K562 (cell line): ENCODE data around the gene SOCS6. TPM values are rescaled to one million over a fixed set of nuclear protein-coding genes. Genes with fewer than 3 reads are reported as not detected.

ENCODE experiments used
- ATAC-seq: fragments of 200-7000 bp; cut with Tn5 transposase; 3 replicates; pipeline ENCODE4 v1.9.1; 2020; ENCODE audit warnings: moderate library complexity
- Bru-seq: library from RNA; stranded (reverse); fragments of 400-500 nt; gene quantifications from one replicate; lab custom pipeline; 2021; lab: Mats Ljungman, UMichigan
- BruChase-seq, 2 experiments: library from RNA; stranded (reverse); fragments of 400-500 nt; gene quantifications; one replicate each; lab custom pipeline; 2021; lab: Mats Ljungman, UMichigan
- BruUV-seq: library from RNA; stranded (reverse); fragments of 400-500 nt; replicated peaks from 2 replicates; lab custom pipeline; 2021; lab: Mats Ljungman, UMichigan
- CTCF ChIA-PET: fragments of 300-600 bp; formaldehyde crosslinking; extraction: SDS; loops from one replicate; lab custom pipeline; 2021; ENCODE audit warnings: low intra/inter-chr PET ratio; lab: Yijun Ruan, JAX
- POLR2A ChIA-PET: fragments of 300-600, 350-650 bp; sonication (Branson Sonifier 250); formaldehyde crosslinking; extraction: SDS; loops from one replicate; lab custom pipeline; 2021; ENCODE audit warnings: antibody characterized with exemption, inconsistent platforms; lab: Yijun Ruan, JAX
- DNase-seq, 4 experiments: peaks; one replicate each; pipeline versions ENCODE4 v3.0.0 to v3.0.0-alpha.2; 2011 to 2018; ENCODE audit warnings: low spot score in 3 of 4, mixed read lengths in 3 of 4; ENCODE audit errors: extremely low read depth in 1 of 4
- FAIRE-seq: peaks from 2 replicates; lab custom pipeline; 2011; peaks lifted over from hg19 to GRCh38; lab: Jason Lieb, UNC
- H2AFZ ChIP-seq: 2 replicates; pipeline ENCODE4 v1.6.0; 2011; ENCODE audit warnings: low read depth, low read length, control low read depth, inconsistent platforms
- H3K27ac ChIP-seq: fragments of 200-600 bp; 3 replicates; pipeline ENCODE4 v1.8.0; 2011; ENCODE audit warnings: low read depth, mild to moderate bottlenecking, control low read depth, inconsistent platforms, low read length, moderate library complexity, mixed read lengths; ENCODE audit errors: extremely low read depth
- H3K27me3 ChIP-seq, 2 experiments: fragments of 300-600 bp in 1 of 2; 2 replicates in 1 of 2; 3 replicates in 1 of 2; pipeline versions ENCODE4 v1.6.0 to v1.8.0; 2011; ENCODE audit warnings: inconsistent platforms in 2 of 2, low read length in 2 of 2, mild to moderate bottlenecking in 1 of 2, mixed read lengths in 1 of 2, moderate library complexity in 1 of 2; ENCODE audit not compliant: control insufficient read depth in 2 of 2, insufficient read depth in 2 of 2
- H3K36me3 ChIP-seq: fragments of 300-600 bp; 3 replicates; pipeline ENCODE4 v1.8.0; 2011; ENCODE audit warnings: mild to moderate bottlenecking, low read length, inconsistent platforms; ENCODE audit not compliant: control insufficient read depth, insufficient read depth
- H3K4me1 ChIP-seq, 2 experiments: fragments of 200-600 bp in 1 of 2; replicated peaks in 1 of 2; 2 replicates in 1 of 2; 3 replicates in 1 of 2; pipeline versions ENCODE4 v1.5.1 to v1.8.0; 2011; ENCODE audit warnings: inconsistent platforms in 2 of 2, low read length in 2 of 2, mild to moderate bottlenecking in 1 of 2, mixed read lengths in 1 of 2, moderate library complexity in 1 of 2; ENCODE audit not compliant: control insufficient read depth in 2 of 2, insufficient read depth in 2 of 2
- H3K4me2 ChIP-seq: 2 replicates; pipeline ENCODE4 v1.6.1; 2011; ENCODE audit warnings: low read length, control low read depth, inconsistent platforms, mixed read lengths; ENCODE audit not compliant: insufficient read depth
- H3K4me3 ChIP-seq: fragments of 200-600 bp; sonication (generic), shearing (Covaris generic); 2 replicates; pipeline ENCODE4 v1.5.1; 2016; ENCODE audit warnings: control low read depth, inconsistent platforms
- H3K79me2 ChIP-seq: fragments of 200-600 bp; 3 replicates; pipeline ENCODE4 v1.8.0; 2011; ENCODE audit warnings: low read length, inconsistent platforms; ENCODE audit not compliant: control insufficient read depth, insufficient read depth
- H3K9ac ChIP-seq, 2 experiments: 2 replicates each; pipeline versions ENCODE4 v1.6.0 to v1.6.1; 2011; ENCODE audit warnings: low read depth in 2 of 2, low read length in 2 of 2, control low read depth in 1 of 2, inconsistent platforms in 1 of 2, mild to moderate bottlenecking in 1 of 2, mixed read lengths in 1 of 2; ENCODE audit not compliant: insufficient read depth in 1 of 2
- H3K9me1 ChIP-seq: one replicate; pipeline ENCODE4 v1.6.0; 2011; ENCODE audit warnings: inconsistent platforms, mild to moderate bottlenecking, low read length, moderate library complexity; ENCODE audit not compliant: control insufficient read depth, insufficient read depth
- H3K9me3 ChIP-seq: replicated peaks from 2 replicates; pipeline ENCODE4 v1.5.1; 2011; ENCODE audit warnings: low read depth, low read length, inconsistent platforms; ENCODE audit not compliant: control insufficient read depth, insufficient read depth
- H4K20me1 ChIP-seq: replicated peaks from 2 replicates; pipeline ENCODE4 v1.6.1; 2011; ENCODE audit warnings: low read length, inconsistent platforms, mixed read lengths; ENCODE audit not compliant: control insufficient read depth, insufficient read depth
- FOXM1 ChIP-seq, 2 experiments: fragments of 450-650 bp in 1 of 2; sonication (generic) in 1 of 2; formaldehyde crosslinking in 1 of 2; IDR thresholded peaks; 2 replicates each; pipeline versions ENCODE4 v1.6.1 to v1.9.0; 2017 to 2022; ENCODE audit warnings: low read depth in 2 of 2, mild to moderate bottlenecking in 2 of 2, missing genetic modification reagents in 1 of 2, moderate library complexity in 1 of 2
- POLR2AphosphoS2 ChIP-seq: IDR thresholded peaks from 2 replicates; pipeline ENCODE4 v1.6.1; 2012; ENCODE audit warnings: low read length, improper control_type of control experiment
- RAD21 ChIP-seq, 2 experiments: fragments of 250-450 bp in 1 of 2; fragments of 450-650 bp in 1 of 2; sonication (Bioruptor Pico) in 1 of 2; formaldehyde crosslinking in 1 of 2; IDR thresholded peaks in 1 of 2; conservative IDR thresholded peaks in 1 of 2; 2 replicates each; pipeline versions ENCODE4 v1.4.0 to v1.8.0; 2020 to 2022; ENCODE audit warnings: mild to moderate bottlenecking in 2 of 2, moderate library complexity in 1 of 2
- SMARCC2 ChIP-seq: fragments of 450-650 bp; IDR thresholded peaks from 2 replicates; pipeline ENCODE4 v1.6.1; 2017; ENCODE audit warnings: antibody characterized with exemption, moderate library complexity, mild to moderate bottlenecking, low read depth
- SPI1 ChIP-seq: IDR thresholded peaks from 2 replicates; pipeline ENCODE4 v1.6.1; 2011; ENCODE audit warnings: low read depth, low read length, control low read depth, borderline replicate concordance
- THAP12 ChIP-seq: fragments of 250-450 bp; sonication (Bioruptor Pico); IDR thresholded peaks from 2 replicates; pipeline ENCODE4 v1.9.0; 2021; ENCODE audit warnings: mild to moderate bottlenecking, inconsistent platforms
- TRIM24 ChIP-seq, 2 experiments: fragments of 450-650 bp; IDR thresholded peaks; 2 replicates each; pipeline ENCODE4 v1.6.1; 2016
- UBTF ChIP-seq, 2 experiments: IDR thresholded peaks; 2 replicates each; pipeline ENCODE4 v1.6.1; 2012; ENCODE audit warnings: improper control_type of control experiment in 2 of 2, low read depth in 2 of 2, low read length in 2 of 2, borderline replicate concordance in 1 of 2
- YY1 ChIP-seq, 3 experiments: IDR thresholded peaks; 2 replicates each; pipeline ENCODE4 v1.6.1; 2011; ENCODE audit warnings: low read length in 2 of 3, mild to moderate bottlenecking in 2 of 3, moderate library complexity in 2 of 3, borderline replicate concordance in 1 of 3, control low read depth in 1 of 3, low read depth in 1 of 3; ENCODE audit not compliant: insufficient read depth in 3 of 3, insufficient replicate concordance in 2 of 3, control insufficient read depth in 1 of 3, insufficient read length in 1 of 3; ENCODE audit errors: extremely low read depth in 1 of 3
- ZNF165 ChIP-seq: fragments of 250-450 bp; sonication (Bioruptor Pico); IDR thresholded peaks from 2 replicates; pipeline ENCODE4 v1.4.0; 2020; ENCODE audit warnings: borderline replicate concordance
- WGBS: fragments of 100-300 bp; shearing (Covaris generic); methylation state at CpG from one replicate; pipeline ENCODE4 v1.1.6; 2016; ENCODE audit warnings: low coverage, mixed read lengths; ENCODE audit not compliant: insufficient coverage; ENCODE audit errors: missing lambda C conversion rate; 5-methylcytosine and 5-hydroxymethylcytosine counted together
- in situ Hi-C: fragments of 300-500 bp; cut with MboI; formaldehyde crosslinking; loops from 4 replicates; pipeline ENCODE4 v1.15.0; 2018; ENCODE audit warnings: inconsistent platforms, mixed read lengths
- intact Hi-C: fragments of 100-400 bp; cut with micrococcal nuclease; formaldehyde crosslinking; loops from 2 replicates; pipeline ENCODE4 v1.14.2; 2022
- long read RNA-seq, 3 experiments: library from polyadenylated mRNA in 2 of 3; library from RNA in 1 of 3; unstranded in 2 of 3; stranded (forward) in 1 of 3; transcript quantifications; one replicate each; pipeline ENCODE4 v2.0.0, GENCODE V29; 2019 to 2022
- polyA minus RNA-seq, 3 experiments: library from RNA; depleted of rRNA, polyadenylated mRNA; stranded (reverse); fragments of >200 nt; gene quantifications; 2 replicates each; pipeline ENCODE4 v1.2.3, GENCODE V29; 2011
- polyA plus RNA-seq, 8 experiments: library from polyadenylated mRNA; depleted of rRNA in 4 of 8; stranded (reverse) in 5 of 8; unstranded in 3 of 8; fragments of >200 nt; fragmentation: Nextera tagmentation in 2 of 8; fragmentation: Illumina TruSeq in 1 of 8; extraction: Ambion mirVana in 2 of 8; extraction: Trizol in 1 of 8; gene quantifications; 2 replicates each; pipeline versions ENCODE4 v1.2.1 to v1.2.3, GENCODE V29; 2011 to 2014; ENCODE audit warnings: inconsistent platforms in 1 of 8, missing spikeins in 1 of 8
- total RNA-seq, 7 experiments: library from RNA; depleted of rRNA in 6 of 7; stranded (reverse); fragments of >200 nt in 6 of 7; fragmentation: Illumina TruSeq in 2 of 7; extraction: Trizol in 2 of 7; gene quantifications; 2 replicates each; pipeline versions ENCODE4 v1.2.1 to v1.2.3, GENCODE V29; 2011 to 2021; ENCODE audit warnings: low replicate concordance in 1 of 7

The SOCS6 gene
- 5.4 and 9.7 TPM in 2 replicates for total RNA-seq (2011; cell fraction: chromatin; rRNA removed; ENCODE audit: low replicate concordance)
- 3.0 and 3.8 TPM in 2 replicates for total RNA-seq (2011; cell fraction: nucleolus; rRNA removed)
- total RNA-seq (2011; cell fraction: nucleoplasm; rRNA removed): 3.7 and 4.3 TPM in 2 replicates
- 3.2 and 3.3 TPM in 2 replicates for total RNA-seq (2014; rRNA removed)
- 5.7 and 7.2 TPM in 2 replicates for total RNA-seq (2014; rRNA removed; fragmentation: Illumina TruSeq; extraction: Trizol)
- 7.1 and 7.5 TPM in 2 replicates for total RNA-seq (2015; rRNA removed; fragmentation: Illumina TruSeq; extraction: Trizol)
- total RNA-seq (2021): 5.8 and 6.6 TPM in 2 replicates
- 5.0 and 5.6 TPM in 2 replicates for polyA plus RNA-seq (2011; rRNA removed)
- polyA plus RNA-seq (2011; cell fraction: cytosol; rRNA removed): 3.5 and 4.0 TPM in 2 replicates
- 3.0 and 4.3 TPM in 2 replicates for polyA plus RNA-seq (2011; cell fraction: nucleus; rRNA removed)
- polyA plus RNA-seq (2012): 3.9 and 4.4 TPM in 2 replicates
- 5.2 and 6.1 TPM in 2 replicates for polyA plus RNA-seq (2014; fragmentation: Illumina TruSeq; extraction: Trizol)
- polyA plus RNA-seq (2014; fragmentation: Nextera tagmentation; extraction: Ambion mirVana): 1 to 10 TPM; 2.5 to 3.4 TPM
- polyA plus RNA-seq (2014; rRNA removed): 3.4 and 3.9 TPM in 2 replicates
- polyA minus RNA-seq (2011; rRNA and poly(A)+ RNA removed): 11.2 and 14.2 TPM in 2 replicates
- 5.0 and 8.2 TPM in 2 replicates for polyA minus RNA-seq (2011; cell fraction: cytosol; rRNA and poly(A)+ RNA removed)
- 3.6 and 8.1 TPM in 2 replicates for polyA minus RNA-seq (2011; cell fraction: nucleus; rRNA and poly(A)+ RNA removed)
- Bru-seq, nascent RNA: percentile 71 among the genes with signal in this experiment
- percentile 70 among the genes with signal in this experiment for BruChase-seq, experiment 1, labeled RNA remaining after a 2-hour chase
- BruChase-seq, experiment 2, labeled RNA remaining after a 6-hour chase: percentile 69 among the genes with signal in this experiment
- long read RNA-seq, experiment 1, full-length matches to known transcripts: 13 of 20 reads
- long read RNA-seq, experiment 1, partial matches to known transcripts: 0 of 20 reads
- long read RNA-seq, experiment 1, other reads (novel, unspliced or antisense): 7 of 20 reads
- long read RNA-seq, experiment 2, full-length matches to known transcripts: 1 of 5 reads
- long read RNA-seq, experiment 2, partial matches to known transcripts: 0 of 5 reads
- long read RNA-seq, experiment 2, other reads (novel, unspliced or antisense): 4 of 5 reads
- long read RNA-seq, experiment 3, full-length matches to known transcripts: 1 of 2 reads
- long read RNA-seq, experiment 3, partial matches to known transcripts: 0 of 2 reads
- long read RNA-seq, experiment 3, other reads (novel, unspliced or antisense): 1 of 2 reads

- BruUV-seq: no TSS peak
- ATAC-seq: peak; percentile 73
- Histone ChIP-seq H2AFZ (peak within 1 kb of the TSS; percentile 87), H3K36me3 (no peaks in the 10 kb centered on the region; the same call in 2 of the 3 replicates), H3K4me1 (peaks cover 15 to 22% of the 10 kb centered on the region in 2 experiments; a peak in 4 of 5 replicates), H3K4me2 (peak within 1 kb of the TSS; percentile 81), H4K20me1 (peaks cover 8% of the 10 kb centered on the region), H3K9me3 (no peaks in the 10 kb centered on the region), H3K27ac (peak within 1 kb of the TSS; percentile 70), H3K79me2 (peaks cover 43% of the 10 kb centered on the region), H3K9ac (peak within 1 kb of the TSS; percentile 82 to 94), H3K9me1 (no peaks in the 10 kb centered on the region), H3K27me3 (no peaks in the 10 kb centered on the region), H3K4me3 (peak within 1 kb of the TSS; percentile 58)
- POLR2A ChIA-PET: no interaction called here
- intact Hi-C loops (loop anchor here (5.0 kb wide), 1 partner anchor 143 kb away; no protein-coding TSS in a partner anchor), in situ Hi-C loops (no loop called here)
- CTCF ChIA-PET: no interaction called here
- DNase-seq: peak in 3 of 4 experiments; percentile 54 to 58 (median 55)
- WGBS: no CpG with 5 or more reads among the region's 77 CpGs
- no peak for FAIRE-seq
- TF ChIP-seq POLR2AphosphoS2 (no peak), THAP12 (0 out of 2 replicates have a peak, but pooled peaks have one; percentile 23), UBTF (IDR thresholded peaks at IDR 0.05; ENCODE audit: borderline replicate concordance in 1 of 2, low read depth in 2 of 2, low read length in 2 of 2) (peak in 1 of 2 experiments; percentile 63; a peak in 1 of 4 replicates), FOXM1 (IDR thresholded peaks at IDR 0.05; ENCODE audit: low read depth) (no peak), FOXM1 (CRISPR knock-in tag; IDR thresholded peaks at IDR 0.05; ENCODE audit: low read depth) (no peak), RAD21 (CRISPR knock-in tag; conservative IDR thresholded peaks at IDR 0.05 in 1 of 2, IDR thresholded peaks at IDR 0.05 in 1 of 2) (no peak), TRIM24 (IDR thresholded peaks at IDR 0.05) (no peak), ZNF165 (CRISPR knock-in tag) (no peak), SPI1 (no peak), SMARCC2 (no peak), YY1 (IDR thresholded peaks at IDR 0.05; ENCODE audit: borderline replicate concordance in 1 of 3, control insufficient read depth in 1 of 3, extremely low read depth in 1 of 3, insufficient read depth in 3 of 3, insufficient read length in 1 of 3, insufficient replicate concordance in 2 of 3, low read depth in 1 of 3, low read length in 2 of 3) (peak in 2 of 3 experiments; percentile 3 to 6)
Observed at GRCh38 chr18:70288851-70289328, at the start of gene SOCS6. Gene SOCS6, plus strand, starts transcription at chr18:70289045. Its CDS starts 35,624 bp downstream, at chr18:70324669.
